Mucosa of gallbladder (tissue), 1 donor: ENCODE data around the gene IPO4. TPM values are rescaled to one million over a fixed set of nuclear protein-coding genes. Genes with fewer than 3 reads are reported as not detected.
A peak's percentile ranks its signal among the peaks of the same experiment; 100 is the strongest.

ENCODE experiments used
- DNase-seq: peaks from one replicate; pipeline ENCODE4 v3.0.0-alpha.2; 2020; ENCODE audit warnings: low spot score
- total RNA-seq: library from RNA; stranded (reverse); gene quantifications from one replicate; pipeline ENCODE4 v1.2.1, GENCODE V29; 2021
- donor health status: DM: no; HTN: no; CAD: no.

Gene IPO4
- total RNA-seq, 1 donor from 2014 or later: 23.0 TPM

DNA sequence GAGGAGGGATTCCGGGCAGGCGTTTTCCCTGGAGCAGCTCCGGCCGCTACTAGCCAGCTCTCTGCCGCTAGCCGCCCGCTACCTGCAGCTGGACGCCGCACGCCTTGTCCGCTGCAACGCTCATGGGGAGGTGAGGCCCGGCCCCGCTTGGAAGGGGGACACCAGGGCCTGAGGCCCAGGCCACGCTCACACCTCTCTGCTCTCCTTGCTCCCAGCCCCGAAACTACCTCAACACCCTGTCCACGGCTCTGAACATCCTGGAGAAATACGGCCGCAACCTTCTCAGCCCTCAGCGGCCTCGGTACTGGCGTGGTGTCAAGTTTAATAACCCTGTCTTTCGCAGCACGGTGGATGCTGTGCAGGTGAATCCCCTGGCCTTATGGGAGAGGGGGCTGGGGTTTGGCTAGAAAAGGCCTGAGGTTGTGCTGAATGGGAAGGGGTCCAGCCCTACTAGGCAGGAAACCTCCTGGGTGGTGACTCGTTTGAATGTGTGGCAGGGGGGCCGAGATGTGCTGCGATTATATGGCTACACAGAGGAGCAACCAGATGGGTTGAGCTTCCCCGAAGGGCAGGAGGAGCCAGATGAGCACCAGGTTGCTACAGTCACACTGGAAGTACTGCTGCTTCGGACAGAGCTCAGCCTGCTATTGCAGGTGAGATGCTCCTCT is 40.7 kb downstream of the IPO4 start:
- DNase-seq: no peak

GRCh38 chr14:24146978-24147760 is 41.4 kb downstream of the IPO4 start, which contains the start of gene RNF31:
Gene RNF31 (plus strand): TSS chr14:24147498. CDS start chr14:24147699, 201 bp downstream.
- peak; percentile 98 for DNase-seq

DNA sequence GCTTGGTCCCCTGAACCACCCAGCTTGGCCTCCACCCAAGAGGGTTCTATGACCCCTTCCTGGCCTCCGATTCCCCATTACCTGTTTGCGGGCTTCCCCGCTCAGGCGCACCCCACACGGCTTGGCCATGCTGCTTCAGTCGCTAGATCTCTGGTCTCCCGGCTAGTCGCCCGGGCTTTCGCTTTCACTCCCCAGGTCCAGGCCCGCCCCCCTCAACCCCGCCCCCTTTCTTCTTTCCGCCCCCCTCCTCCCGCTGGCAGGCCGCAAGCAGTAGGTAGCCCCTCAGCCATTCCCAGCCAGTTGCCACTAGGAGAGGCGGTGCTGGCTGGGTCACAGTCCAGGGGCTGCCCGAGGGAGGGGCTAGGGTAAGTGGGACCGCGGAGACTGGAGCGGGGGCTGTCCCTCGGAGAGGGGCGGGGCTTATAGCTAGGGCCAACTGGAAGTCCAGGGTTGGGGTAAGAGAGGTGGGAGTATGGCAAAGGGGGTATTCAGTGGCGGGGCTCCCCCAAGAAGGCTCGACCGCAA is 42.1 kb downstream of the IPO4 start, which contains the start of gene PSME2:
TSS of gene PSME2 (minus strand) at position 158 of the 525 bp plus-strand sequence. CDS start at position 129, 29 bp downstream.
- DNase-seq: peak; percentile 93

DNA sequence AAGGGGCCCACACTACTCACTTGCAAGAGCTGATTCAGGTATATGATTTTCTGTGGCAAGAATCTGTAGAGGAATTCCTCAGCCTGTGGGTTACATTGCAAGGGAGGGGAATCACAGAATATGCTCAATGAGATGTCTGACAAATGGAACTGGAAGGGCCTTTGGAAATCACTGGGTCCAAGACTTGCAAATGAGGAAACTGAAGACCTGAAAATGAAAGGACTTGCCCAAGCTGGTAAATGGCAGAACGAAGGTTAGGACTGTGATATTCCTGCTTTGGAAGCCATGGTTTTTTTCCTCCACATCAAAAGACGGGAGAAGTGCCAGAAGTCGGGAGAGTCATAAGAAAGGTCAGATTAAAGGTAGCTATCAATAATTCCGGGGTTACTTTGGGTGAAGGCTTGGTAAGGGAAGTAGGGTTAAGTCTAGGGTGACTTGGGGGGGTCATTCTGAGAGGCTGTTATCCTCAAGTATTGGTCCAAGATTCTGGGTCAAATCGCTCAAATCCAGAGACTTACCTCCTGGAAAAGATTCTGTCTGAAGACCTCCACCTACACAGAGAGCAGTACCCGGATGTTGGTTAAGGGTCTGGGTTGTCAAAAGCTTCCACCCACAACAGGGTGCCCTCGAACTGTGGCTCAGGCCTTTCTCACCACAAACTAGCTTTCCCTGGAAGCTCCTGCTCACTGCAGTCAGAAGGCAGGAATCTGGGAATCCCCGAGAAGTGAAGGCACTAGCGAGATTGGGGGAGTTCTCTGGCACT is 42.7 kb downstream of the IPO4 start:
- no peak for DNase-seq

DNA sequence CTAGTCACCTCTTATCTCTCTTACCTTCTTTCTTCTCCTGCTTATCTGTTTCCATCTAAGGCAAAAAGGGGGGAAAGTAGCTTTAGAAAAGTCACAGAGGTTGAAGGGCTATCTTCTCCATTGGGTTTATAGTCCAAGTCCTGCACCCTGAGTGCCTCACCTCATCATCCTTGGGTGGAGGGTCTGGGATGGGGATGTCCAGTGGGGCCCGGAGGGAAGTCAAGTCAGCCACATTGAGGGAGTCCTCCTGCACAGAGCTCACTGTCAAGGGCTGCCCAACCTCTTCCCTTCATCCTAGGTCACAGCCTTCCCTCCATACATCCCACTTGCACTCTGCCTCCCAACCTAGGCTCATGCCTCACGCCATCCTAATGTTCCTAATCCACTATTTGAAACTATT is 43.4 kb downstream of the IPO4 start:
- DNase-seq: no peak

DNA sequence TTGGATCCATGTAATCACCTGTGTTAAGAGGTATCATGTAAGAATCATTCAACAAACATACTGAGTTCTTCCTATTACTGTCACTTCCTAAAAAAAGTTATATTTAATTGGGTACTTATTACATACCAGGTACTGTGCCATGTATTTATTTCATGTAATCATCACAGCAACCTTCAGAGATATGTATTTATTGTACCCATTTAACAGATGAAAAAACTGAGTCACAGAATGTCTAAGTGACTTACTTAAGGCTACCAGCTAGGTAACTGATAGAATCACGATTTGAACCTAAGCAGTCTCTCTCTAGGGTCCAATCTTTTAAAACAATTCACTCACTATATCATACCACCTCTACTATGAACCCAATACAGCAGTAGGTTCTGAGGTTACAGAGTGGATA is 44.2 kb downstream of the IPO4 start:
- DNase-seq: no peak

- DNase-seq: no peak
Observed at GRCh38 chr14:24143511-24143910, 45.1 kb downstream of the IPO4 start.

- DNase-seq: peak; percentile 100
Observed at GRCh38 chr14:24141097-24141880, 47.3 kb downstream of the IPO4 start, which contains the start of gene EMC9. Gene EMC9 (minus strand): TSS chr14:24141591. CDS start chr14:24141304, 287 bp downstream.

DNA sequence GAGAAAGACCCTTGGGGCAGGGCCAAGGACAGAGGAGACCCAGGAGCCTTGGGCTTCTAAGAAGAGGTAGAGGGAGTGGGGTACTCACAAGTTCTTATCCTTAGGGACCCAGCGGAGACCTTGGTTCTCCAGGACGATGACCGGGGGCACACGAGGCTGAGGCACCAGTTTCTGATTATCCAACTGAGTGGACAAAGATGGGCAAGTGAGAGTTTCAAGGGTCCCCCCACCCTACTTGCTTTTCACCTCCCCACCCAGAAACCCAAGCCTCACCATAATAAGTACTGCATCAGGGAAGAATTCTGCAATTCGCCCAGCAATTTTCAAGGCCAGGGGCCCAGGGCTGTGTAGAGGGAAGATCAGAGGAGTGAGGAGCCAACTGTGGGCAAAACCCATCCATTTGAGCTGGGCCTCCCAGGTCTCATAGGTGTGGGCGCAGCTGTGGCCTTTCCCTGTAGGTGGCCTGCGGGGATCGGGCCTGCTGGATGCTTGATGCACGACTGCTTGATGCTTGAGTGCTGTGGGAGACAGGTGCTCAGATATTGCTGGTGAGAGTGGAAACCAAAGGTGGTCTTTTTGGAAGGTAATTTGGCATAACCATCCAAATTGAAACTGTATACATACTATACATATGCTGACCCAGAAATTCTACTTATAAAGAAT is 49.2 kb downstream of the IPO4 start:
- DNase-seq: no peak

- no peak for DNase-seq
Observed at GRCh38 chr14:24138396-24139271, 50.0 kb downstream of the IPO4 start.

DNA sequence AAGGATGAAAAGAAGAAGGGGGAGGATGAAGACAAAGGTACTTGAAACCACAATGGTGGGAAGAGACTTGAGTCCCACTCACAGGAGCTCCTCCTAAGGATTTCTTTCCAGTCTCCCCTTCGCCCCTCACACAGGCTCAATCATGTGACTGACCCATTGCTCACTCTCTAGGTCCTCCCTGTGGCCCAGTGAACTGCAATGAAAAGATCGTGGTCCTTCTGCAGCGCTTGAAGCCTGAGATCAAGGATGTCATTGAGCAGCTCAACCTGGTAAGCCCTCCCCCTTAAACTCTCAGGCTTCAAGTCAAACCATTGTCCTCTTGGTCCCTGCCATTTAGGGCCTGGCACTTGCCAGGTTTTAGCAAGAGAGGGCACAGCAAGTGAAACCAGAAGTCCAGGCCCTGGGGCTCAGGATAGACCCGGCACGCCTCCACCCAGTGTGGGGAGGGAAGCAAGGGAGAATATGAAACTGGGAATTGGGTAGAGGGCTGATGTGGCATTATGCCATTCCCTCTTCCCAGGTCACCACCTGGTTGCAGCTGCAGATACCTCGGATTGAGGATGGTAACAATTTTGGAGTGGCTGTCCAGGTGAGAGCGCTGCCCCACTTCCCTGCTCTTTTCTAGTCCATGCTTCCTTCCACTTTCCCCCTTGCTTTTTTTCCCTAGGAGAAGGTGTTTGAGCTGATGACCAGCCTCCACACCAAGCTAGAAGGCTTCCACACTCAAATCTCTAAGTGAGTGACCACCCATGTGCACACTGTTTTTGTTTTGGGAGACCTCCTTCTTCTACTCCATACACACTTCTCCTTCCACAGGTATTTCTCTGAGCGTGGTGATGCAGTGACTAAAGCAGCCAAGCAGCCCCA is 50.9 kb downstream of the IPO4 start:
- no peak for DNase-seq

- DNase-seq: no peak
Observed at GRCh38 chr14:24136684-24137528, 51.7 kb downstream of the IPO4 start.

- peak; percentile 94 for DNase-seq
Observed at GRCh38 chr14:24135834-24136683, 52.6 kb downstream of the IPO4 start, which contains the start of gene PSME1. Gene PSME1 (plus strand): TSS chr14:24136194. CDS start chr14:24136263, 69 bp downstream.

DNA sequence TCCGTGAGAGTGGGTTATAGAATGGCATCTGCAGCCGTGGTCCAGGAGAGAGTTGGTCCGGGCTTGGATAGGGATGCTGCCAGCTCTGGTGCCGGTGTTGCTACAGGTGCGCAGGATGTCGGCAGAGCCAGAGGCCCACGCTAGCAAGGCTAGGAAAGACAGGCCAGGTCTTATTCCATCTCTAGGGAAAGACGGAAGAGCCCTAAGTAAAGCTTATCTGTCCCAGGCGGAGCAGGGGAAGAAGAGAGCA is 53.1 kb downstream of the IPO4 start:
- no peak for DNase-seq

DNA sequence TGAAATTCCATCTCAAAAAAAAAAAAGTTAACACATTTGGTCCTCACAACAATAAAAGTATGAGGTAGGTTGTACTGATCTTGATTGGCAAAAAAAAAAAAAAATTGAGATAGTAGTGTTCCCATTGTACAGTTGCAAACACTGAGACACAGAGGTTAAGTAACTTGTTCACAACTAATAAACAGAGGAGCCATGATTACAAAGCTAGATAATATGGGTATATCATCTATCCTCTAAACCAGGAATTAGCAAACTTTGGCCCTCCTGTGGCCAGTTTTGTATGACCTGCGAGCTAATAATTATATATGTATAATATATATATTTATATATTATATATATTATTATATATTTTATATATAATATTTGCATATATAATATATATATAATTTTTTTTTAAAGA is 54.9 kb downstream of the IPO4 start:
- no peak for DNase-seq

DNA sequence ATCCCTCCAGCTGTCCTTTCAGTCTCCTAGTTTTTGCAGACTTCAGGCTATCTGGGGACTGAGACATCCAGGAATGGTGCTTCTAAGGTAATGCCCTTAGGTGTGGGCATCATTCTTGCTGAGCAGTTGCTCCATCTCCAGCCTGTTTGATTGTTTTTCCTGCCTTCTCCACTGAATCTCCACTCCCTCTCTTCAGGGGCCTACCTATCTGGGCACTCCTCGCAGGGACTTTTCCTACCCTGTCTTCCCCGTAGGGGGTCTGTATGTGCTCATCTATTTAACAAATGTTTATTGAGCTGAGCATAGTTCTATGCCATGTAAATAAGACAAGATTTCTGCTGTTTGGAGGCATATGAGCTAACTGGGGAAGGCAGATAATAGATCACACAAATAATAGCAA is 55.6 kb downstream of the IPO4 start:
- no peak for DNase-seq
